T-helper 2 cell treated with Interferon-gamma antibody and Interleukin-4, amounts not matched to agents 100 ng/mL and 5 ng/mL, for 36 hours (primary cell): Measurements from ENCODE around the gene TSPO. TPM values are rescaled to one million over a fixed set of nuclear protein-coding genes. Genes with fewer than 3 reads are reported as not detected.
"Not testable (repeated sequence)": the region's sequence is repeated elsewhere in the genome, so short reads cannot be mapped to it uniquely, and the experiment has no call there.

Experiments used
- intact Hi-C: fragments of 100-400 bp; cut with micrococcal nuclease; formaldehyde crosslinking; loops from one replicate; pipeline ENCODE4 v1.15.1; 2023
- total RNA-seq: library from RNA; stranded (reverse); gene quantifications from 2 replicates; pipeline ENCODE4 v1.2.3, GENCODE V29; 2022

TSPO gene
- 96.4 and 100 TPM in 2 replicates for total RNA-seq

DNA sequence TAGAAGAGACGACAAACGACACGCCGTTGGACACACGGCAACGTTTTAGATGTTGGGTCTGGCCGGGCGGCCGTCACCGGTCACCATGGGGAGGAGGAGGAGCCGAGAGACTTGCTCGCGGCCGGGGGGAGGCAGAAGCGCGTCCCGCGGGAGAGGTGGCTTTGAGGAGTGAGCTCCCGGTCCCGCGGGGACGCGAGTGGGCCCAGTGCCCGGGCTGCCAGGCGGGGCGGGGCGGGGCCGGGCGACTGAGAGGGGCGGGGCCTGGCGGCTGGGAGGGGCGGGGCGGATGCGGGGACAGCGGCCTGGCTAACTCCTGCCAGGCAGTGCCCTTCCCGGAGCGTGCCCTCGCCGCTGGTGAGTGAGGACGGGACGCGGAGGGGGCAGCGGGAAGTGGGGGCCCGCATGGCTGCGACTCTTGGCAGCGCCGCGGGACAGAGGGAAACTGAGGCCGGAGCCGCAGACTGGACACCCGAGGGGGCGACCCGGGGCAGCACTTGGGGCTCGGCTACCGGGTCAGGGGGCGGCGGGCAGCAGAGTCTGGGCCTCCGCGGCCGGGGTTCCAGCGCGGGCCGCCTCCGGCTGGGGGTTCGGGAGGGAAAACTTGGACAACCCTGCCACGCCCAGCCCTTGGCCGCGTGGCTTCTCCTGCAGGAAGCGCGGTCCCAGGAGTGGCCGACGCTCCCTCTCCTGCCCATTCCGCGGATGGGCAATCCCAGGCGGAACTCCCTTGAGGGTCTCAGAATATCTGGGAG, at the start of gene TSPO:
TSS of gene TSPO (plus strand) at position 309 of the 752 bp plus-strand sequence. CDS start 7,680 bp downstream, outside the sequence.
- intact Hi-C loops, result loop anchor here (2.0 to 5.0 kb wide), 2 partner anchors 35 to 39 kb away; partner anchors contain the start of genes BIK and TTLL12

DNA sequence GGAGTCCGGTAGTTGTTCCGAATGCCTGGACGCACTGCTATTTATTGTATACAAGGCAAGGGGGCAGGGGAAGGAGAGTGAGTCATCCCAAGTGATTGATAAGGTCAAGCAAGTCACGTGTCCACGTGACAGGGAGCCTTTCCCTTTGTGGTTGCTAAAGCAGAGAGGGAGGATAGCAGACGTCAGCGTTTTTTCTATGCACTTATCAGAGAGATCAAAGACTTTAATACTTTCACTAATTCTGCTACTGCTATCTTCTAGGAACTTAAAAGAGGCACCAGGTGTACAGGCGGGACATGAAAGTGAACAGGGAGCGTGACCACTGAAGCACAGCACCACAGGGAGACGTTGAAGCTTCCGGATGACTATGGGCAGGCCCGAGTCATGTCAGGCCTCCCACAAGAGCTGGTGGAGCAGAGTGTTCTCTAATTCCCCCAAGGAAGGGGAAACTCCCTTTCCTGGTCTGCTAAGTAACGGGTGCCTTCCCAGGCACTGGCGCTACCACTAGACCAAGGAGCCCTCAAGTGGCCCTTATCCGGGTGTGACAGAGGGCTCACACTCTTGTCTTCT, 47.2 kb upstream of the TSPO start:
- intact Hi-C loops, result not testable (repeated sequence)

DNA sequence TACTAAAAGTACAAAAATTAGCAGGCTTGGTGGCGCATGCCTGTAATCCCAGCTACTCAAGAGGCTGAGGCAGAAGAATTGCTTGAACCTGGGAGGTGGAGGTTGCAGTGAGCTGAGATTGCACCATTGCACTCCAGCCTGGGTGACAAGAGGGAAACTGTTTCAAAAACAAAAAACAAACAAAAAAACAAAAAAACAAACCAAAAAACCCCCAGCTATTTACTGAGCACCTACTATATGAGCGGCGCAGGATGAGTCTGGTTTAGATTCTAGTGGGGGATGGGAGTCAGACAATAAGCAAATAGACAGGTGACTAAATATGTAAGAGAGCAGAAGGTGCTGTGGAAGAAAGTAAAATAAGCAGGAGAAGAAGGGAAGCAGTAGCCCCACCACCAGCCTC, 46.4 kb upstream of the TSPO start:
- intact Hi-C loops, result not testable (repeated sequence)

DNA sequence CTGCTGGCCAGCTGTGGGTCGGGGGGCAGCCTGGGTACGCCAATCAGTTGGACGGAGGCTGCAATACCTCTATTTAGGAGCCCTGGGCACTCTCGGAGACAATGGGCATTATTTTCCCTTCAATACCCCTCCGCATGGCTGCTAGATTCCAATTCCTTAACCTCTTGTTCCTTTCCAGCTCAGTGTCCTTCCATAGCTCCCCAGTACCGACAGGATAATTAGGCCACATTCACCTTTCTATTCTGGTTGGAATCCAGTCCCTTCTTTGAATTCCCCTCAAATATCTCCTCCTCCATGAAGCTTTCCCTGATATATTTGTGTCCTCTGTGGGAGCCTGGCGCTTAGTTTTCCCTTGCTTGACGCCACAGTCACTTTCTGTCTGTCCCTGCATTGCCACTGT, 45.1 kb upstream of the TSPO start:
- intact Hi-C loops, result no loop called here

DNA sequence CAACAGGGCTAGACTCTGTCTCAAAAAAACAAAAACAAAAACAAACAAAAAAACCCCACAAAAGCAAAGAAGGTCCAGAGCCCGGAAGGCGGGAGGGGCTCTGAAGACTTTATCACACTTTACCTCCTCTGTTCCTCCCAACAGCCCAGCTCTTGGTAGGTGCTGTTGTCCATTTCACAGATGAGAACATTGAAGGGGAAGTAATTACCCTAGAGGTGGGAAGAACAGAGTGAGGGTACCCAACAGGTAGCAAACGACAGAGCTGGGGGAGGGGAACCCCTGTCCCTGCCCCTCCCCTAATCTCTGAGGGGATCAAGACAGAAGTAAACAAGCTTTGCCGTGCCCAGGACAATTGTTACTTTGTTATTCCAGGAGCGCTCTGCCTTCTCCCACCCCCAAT, 41.8 kb upstream of the TSPO start:
- intact Hi-C loops, result no loop called here

DNA sequence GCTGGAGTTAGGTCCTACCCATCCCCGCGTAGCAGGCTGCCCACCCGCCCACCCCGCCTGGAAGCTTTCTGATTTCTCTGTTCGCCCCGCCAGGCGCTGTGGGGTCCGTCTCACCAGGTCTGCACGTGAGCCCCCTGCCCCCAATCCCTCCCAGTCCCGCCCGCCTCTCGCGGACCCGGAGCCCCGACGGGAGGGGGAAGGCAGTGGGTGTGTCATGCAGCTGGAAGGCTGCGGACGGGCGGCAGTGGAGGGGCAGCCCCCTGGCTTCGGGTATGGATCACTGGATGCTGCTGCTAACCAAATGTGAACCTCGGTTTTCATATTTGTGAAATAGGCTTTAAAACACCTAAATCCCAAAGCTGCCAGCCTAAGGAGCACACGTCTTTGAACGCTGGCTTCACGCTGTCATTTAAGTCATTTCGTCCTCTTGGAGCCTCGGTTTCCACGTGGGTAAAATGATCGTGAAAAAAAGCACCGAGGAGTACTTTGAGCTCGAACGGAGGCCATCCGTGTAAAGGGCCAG, 41.4 kb upstream of the TSPO start:
- intact Hi-C loops, result loop anchor here (5.0 kb wide), 1 partner anchor 42 kb away; the partner anchor contains the start of gene TSPO

DNA sequence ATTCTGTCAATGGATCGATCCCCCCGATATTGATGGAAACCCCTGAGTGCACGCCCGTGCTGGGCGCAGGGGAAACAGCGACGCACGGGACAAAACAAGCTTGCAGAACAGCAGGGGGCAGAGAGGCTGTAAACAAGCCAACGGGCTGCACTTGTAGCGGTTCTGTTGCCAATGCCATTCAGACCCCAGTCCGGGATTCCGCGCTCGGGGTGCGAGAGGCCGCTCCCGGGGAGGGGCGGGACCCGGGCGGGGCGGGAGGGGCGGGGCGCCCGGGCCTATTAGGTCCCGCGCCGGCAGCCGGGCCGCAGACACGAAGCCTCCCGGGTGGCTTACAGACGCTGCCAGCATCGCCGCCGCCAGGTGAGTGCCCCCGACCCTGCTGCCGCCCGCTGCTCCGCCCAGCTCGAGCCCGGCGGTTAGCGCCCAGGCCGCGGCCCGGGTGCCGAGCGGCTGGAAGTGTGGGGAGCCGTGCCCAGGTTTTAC, 40.9 kb upstream of the TSPO start, which contains the start of gene BIK:
TSS of gene BIK (plus strand) at position 307 of the 483 bp plus-strand sequence. CDS start 13,273 bp downstream, outside the sequence.
- intact Hi-C loops, result loop anchor here (5.0 kb wide), 1 partner anchor 42 kb away; the partner anchor contains the start of gene TSPO

DNA sequence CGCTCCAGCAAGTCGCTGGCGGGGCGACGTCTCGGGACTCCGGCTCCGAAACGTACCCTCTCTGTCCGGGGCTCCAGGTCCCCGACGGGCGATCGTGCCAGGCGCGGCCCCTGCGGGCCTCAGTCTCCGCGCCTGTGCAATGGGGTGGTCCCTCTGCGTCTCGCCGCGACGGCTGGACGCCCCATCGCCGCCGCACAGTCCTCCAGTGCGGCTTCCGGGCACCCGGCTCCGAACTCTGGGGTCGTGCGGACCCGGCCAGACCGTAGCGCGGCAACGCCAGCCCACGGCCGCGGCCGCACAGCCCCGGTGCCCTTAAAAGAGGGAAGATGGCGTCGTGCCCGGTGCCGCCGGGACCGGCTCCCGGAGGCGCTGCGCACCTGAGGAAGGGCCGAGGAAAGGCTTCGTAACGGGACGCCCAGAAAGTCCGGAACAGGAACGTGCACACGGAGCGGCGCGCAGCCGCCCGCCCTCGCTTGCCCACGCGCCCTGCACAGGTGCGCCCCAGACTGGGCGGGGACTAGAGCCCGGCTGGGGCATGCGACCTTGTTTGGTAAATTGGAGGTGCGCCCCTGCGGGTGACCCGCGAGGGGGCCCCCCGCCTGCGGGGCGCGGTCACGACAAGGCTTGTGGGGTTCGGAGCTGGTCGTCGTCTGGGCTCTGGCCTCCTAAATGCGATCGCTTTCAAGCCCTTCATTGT, 40.3 kb upstream of the TSPO start:
- intact Hi-C loops, result loop anchor here (5.0 kb wide), 1 partner anchor 41 kb away; the partner anchor contains the start of gene TSPO

DNA sequence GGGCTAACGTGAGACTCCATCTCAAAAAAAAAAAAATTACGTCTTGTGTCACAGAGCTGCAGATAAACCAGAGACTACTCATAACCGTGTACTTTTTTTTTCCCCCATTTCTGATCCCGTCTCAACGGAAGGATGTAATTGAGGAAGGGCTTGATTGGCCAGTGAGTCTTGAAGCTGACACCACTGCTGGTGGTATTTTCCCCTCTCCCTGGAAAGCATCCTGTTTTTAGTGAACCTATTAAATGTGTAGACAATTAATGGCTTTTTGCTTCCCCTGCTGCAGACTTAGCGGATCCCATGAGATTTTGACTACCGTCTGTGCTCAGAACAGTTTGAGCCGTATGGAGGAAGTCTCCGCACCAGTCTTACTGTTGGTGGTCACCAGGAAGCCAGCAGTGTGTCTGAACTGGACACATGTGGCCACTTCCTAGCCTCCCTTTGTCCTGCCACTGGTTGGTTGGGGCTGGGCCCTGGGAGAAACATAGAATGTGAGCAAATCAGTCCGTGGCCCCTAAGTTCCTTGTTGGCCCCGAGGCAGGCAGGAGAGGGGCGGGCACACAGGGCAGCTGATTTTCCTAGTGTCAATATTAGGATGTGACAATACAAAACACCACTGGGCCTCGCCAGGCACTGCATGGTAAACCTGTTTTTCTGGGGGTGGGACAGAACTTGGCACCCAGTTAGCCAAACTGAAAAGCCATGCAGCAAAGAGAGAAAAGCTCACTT, 37.7 kb upstream of the TSPO start:
- intact Hi-C loops, result loop anchor here (5.0 kb wide), 1 partner anchor 39 kb away; the partner anchor contains the start of gene TSPO

DNA sequence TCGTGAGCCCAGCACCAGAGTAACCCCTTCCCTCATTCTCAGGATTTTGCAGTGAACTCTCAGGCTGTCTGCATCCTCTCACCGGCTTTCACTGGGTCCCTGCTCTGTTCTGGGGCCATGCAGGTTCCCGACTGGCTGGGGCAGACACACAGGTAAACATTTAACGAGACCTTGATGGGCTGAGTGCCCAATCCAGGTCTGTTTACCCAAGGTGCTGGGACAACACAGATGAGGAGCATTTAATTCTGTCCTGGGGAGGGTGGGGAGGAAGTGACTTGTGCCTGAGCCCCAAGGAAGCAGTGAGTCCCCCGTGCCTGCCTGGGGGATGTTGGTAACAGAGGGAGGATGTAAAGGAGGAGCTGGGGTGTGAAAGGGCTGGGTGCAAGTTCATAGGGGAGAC, 36.4 kb upstream of the TSPO start:
- intact Hi-C loops, result loop anchor here (5.0 kb wide), 1 partner anchor 37 kb away; the partner anchor contains the start of gene TSPO

DNA sequence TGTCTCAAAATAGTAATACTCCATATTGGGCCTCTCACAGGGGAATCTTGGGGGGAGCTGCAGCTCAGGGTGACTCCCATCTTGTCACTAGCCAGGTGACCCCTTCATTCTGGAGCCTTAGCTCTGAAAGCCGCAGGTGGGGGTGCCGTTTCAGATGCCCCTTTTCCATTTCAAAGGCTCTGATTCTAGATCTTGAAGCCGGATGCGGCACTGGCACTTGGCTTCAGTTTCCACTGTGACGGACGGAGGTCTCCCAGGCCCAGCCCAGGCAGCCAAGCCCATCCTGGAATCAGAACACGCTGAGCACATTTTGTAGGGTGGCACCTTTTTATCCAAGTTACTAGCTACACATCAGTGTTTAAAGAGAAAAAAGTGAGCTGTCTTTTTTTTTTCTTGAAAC, 34.4 kb upstream of the TSPO start:
- intact Hi-C loops, result no loop called here

DNA sequence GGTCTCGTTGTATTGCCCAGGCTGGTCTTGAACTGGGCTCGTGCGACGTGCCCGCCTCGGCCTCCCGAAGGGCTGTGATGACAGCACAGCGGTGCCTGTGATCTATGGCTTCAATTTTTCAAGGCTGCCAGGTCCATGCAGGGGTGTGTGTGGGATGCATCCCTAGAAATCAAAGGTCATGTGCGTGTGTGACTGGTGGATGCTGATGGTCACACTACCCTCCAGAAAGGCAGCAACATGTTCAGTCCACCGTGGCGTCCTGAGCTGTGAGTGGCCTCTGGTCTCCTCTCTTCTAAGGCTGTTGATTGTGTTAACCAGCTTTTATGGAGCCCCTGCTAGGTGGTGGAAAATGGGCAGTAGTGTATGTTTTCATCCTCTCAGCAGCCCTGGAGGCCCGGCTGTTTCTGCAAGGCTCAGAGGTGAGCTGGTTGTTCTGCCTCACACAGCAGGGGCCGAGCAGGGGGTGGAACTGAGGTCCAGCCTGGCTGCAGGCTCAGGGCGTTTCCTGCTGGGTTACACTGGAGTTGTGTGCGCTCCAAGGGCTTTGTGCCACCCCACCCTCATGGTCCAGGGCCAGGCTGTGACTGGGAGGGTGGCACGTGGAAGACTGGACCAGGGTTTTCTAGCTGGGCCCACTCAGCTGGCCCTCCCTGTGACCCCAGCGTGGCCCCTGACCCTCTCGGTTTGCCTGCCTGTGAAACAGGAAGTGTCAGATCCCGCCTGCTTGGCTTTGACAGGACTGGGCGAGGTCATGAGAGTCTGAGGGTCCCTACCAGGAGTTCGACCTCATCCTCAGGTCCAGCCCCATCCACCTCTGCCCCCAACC, 33.1 kb upstream of the TSPO start:
- intact Hi-C loops, result no loop called here

DNA sequence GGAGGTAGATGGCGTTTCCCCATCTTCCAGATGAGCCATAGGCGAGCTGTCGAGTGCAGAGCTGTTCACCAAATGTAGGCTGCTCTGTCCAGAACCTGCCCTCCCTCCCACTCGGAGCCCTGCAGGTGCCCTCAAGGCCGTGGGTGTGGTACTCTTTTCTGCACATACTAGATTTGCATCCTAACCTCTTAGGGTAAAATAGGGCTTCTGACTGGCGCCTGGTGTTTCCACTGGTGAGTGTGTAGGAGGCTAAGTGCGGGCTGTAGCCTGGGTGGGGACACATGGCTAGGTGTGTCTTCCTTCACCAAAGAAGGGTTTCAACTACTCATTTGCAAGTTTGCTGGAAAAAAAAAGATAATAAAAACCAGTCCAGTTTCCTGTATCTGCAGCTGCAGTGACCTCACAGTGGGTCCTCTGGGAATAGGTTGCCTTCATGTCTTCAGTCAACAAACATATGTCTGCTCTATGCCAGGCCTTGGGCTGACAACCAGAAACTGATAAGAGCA, 32.4 kb upstream of the TSPO start:
- intact Hi-C loops, result no loop called here

DNA sequence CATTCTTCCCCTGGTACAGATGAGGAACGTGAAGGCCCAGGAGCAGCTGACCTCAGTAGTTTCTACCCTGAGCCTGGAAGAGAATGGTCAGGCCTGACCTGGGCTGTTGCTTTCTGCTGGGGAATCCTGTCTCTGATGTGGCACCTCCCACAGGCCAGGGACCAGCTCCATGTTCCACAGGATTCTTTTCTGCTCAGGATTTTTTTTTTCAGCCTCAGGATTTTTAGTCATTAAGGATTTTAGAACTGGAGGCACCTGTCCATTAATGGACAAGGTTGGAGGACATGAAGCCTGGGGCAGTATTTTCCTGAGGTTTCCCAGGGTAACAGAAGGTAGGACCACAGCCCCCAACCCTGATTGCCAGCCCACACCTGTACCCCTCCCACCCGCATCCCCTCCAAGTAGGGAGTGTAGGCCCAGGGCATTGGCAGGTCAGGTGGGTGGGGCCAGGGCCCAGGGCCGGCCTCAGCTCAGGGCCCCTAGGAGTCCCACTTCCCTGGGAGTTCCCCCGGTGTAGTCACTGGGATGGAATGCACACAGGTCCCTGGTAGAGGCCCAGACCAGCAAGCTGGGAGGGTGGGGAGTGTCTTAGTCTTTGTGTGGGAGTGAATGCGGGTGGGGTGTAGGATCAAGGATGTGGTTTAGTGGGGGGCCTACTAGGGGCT, 24.7 kb upstream of the TSPO start:
- intact Hi-C loops, result no loop called here

DNA sequence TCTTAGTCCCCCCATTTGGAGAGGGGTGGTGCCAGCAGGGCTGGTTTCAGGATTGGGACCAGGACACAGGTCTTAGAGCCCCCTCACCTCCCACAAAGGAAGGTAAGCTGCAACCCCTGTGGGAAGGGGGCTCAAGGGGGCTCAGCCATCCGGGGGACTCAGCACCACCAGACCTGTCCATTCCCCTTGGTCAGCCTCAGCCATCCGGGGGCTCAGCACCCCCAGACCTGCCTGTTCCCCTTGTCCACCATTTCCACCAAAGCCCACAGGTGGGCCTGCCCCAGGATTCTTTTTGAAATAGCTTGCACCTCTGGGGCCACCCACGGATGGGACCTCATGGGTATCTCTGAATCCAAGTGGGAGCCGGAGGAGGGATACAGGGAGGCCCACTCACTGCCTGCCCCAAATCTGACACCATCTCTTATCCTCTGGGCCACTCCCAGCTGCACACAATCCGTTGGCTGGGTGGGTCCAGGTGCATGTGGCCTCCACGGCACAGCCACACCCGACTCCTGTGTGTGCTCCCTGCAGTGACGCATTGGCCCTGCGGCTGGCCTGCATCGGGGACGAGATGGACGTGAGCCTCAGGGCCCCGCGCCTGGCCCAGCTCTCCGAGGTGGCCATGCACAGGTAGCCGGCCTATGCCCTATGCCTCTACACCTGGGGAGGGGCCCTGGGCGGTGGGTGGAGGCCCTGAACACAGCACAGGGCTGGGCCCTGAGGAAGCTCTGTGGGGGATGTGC, 24.0 kb upstream of the TSPO start:
- intact Hi-C loops, result no loop called here

DNA sequence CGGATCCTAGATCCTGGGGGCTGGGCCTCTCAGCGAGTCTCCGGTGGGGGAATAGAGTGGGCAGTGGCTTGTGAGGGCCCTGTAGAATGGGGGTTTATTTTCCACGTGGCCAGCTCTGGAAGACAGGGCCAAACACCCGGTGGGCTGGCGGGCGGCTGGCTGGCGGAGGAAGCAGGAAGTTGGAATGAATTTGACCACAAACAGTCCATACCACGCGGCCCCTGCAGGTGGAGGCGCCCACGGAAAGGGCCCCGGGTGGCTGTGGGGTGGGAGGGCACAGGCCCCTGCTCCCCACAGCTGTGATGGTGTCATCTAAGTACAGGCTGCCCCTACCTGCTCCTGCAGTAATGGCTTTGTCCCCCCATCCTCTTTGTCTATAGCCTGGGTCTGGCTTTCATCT, 23.2 kb upstream of the TSPO start:
- intact Hi-C loops, result no loop called here

DNA sequence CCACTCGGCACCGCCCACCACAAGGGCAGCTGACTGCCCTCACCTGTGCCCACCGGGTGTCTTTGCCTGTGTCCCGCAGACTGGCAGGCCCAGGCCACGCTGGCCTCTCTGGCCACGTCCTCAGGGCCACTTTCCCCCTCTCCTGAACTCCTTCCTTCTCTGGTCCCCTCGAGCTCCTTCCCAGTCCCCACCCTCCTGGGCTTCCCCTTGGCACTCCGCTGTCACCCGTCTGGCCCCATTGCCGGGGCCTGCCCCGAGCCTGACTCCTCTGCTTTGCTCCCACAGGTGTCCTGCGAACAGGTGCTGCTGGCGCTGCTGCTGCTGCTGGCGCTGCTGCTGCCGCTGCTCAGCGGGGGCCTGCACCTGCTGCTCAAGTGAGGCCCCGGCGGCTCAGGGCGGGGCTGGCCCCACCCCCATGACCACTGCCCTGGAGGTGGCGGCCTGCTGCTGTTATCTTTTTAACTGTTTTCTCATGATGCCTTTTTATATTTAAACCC, 22.4 kb upstream of the TSPO start:
- intact Hi-C loops, result no loop called here
